RWPE1 (cell line): ENCODE results near the gene MKS1.

Experiments
- CTCF ChIA-PET: fragments of 350-600 bp; sonication (Branson Sonifier 250); formaldehyde crosslinking; extraction: SDS; loops from one replicate; lab custom pipeline; 2021; lab: Yijun Ruan, JAX
- POLR2A ChIA-PET: fragments of 400-600 bp; formaldehyde crosslinking; extraction: SDS; loops from one replicate; lab custom pipeline; 2020; ENCODE audit warnings: antibody characterized with exemption; ENCODE audit not compliant: low non-redundant PET; lab: Yijun Ruan, JAX
- DNase-seq: peaks from one replicate; pipeline ENCODE4 v3.0.0; 2012; ENCODE audit warnings: low spot score
- H3K27ac ChIP-seq: fragments of 450-650 bp; 2 replicates; pipeline ENCODE4 v1.5.1; 2017
- CTCF ChIP-seq: fragments of 450-650 bp; conservative IDR thresholded peaks from 2 replicates; pipeline ENCODE4 v1.5.1; 2017; ENCODE audit warnings: low read depth, mild to moderate bottlenecking

The MKS1 gene

GRCh38 chr17:58264407-58265103, 45.5 kb upstream of the MKS1 start:
- no peak overlapping the region for H3K27ac ChIP-seq
- no peak for TF ChIP-seq CTCF
- POLR2A ChIA-PET, result no interaction called here
- no peak for DNase-seq
- CTCF ChIA-PET, result interaction anchor here (1.6 kb wide), 1 partner anchor 15 kb away, joined by 4 read pairs; no protein-coding TSS in a partner anchor

GRCh38 chr17:58263773-58264172, 44.7 kb upstream of the MKS1 start:
- no peak for DNase-seq
- H3K27ac ChIP-seq, result no peak overlapping the region

GRCh38 chr17:58262149-58262548, 43.1 kb upstream of the MKS1 start:
- DNase-seq, result no peak
- TF ChIP-seq CTCF, result no peak
- no peak overlapping the region for H3K27ac ChIP-seq
- ChIA-PET POLR2A (no interaction called here), CTCF (no interaction called here)

More at GRCh38 chr17:58263773-58264172, 44.7 kb upstream of the MKS1 start:
- POLR2A ChIA-PET, result no interaction called here
- TF ChIP-seq CTCF, result no peak
- CTCF ChIA-PET, result interaction anchor here (0.6 to 0.7 kb wide), 2 partner anchors 13 to 14 kb away, joined by 3 to 5 read pairs; no protein-coding TSS in a partner anchor

- no peak for TF ChIP-seq CTCF
- POLR2A ChIA-PET, result no interaction called here
- no peak for DNase-seq
- no peak overlapping the region for H3K27ac ChIP-seq
- CTCF ChIA-PET, result interaction anchor here (0.6 to 1.4 kb wide), 2 partner anchors 16 to 26 kb away, joined by 3 read pairs; partner anchors contain the start of gene MPO
These were observed 35.7 kb upstream of the MKS1 start for GRCh38 chr17:58254803-58255202.

- H3K27ac ChIP-seq, result no peak overlapping the region
- TF ChIP-seq CTCF, result no peak
- ChIA-PET CTCF (no interaction called here), POLR2A (no interaction called here)
- DNase-seq, result no peak
These were observed 34.0 kb upstream of the MKS1 start for GRCh38 chr17:58253082-58253481.

GRCh38 chr17:58252141-58252540, 33.1 kb upstream of the MKS1 start:
- CTCF ChIA-PET, result interaction anchor here (0.6 kb wide), 2 partner anchors 8 to 179 kb away, joined by 3 to 5 read pairs; no protein-coding TSS in a partner anchor

More at GRCh38 chr17:58252141-58252540, 33.1 kb upstream of the MKS1 start:
- POLR2A ChIA-PET, result no interaction called here
- no peak for TF ChIP-seq CTCF
- no peak for DNase-seq
- H3K27ac ChIP-seq, result no peak overlapping the region
